ENCODE results near the gene ATP2B2. TPM values are rescaled to one million over a fixed set of nuclear protein-coding genes. Genes with fewer than 3 reads are reported as not detected.

ATP2B2 gene
- total and polyA plus RNA-seq, 8 donors: 0.11 to 0.75 (median 0.21) TPM

DNA sequence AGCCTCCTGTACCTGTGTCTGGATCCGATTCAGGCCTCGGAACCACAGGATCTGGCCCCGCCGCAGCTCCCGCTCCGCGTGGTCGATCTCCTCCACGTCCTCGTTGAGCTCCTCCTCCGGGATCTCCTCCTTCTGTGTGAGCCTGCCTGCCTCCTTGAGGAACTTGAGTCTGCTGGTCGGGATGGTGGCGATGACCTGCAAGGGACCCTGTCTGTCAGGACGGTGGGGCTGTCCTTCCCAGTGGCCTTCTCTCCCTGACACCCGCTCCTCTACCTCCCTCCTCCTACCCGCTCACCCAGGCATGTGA, 167.3 kb downstream of the ATP2B2 start:
- Histone ChIP-seq H3K4me3 (no peak overlapping the region), H3K36me3 (no peaks in the 10 kb centered on the region), H3K27me3 (no peaks in the 10 kb centered on the region), H3K9me3 (no peaks in the 10 kb centered on the region), H3K4me1 (no peaks in the 10 kb centered on the region), H3K27ac (no peak overlapping the region)
- 78 to 87% methylated on average over 15 to 16 of the region's 16 CpGs for WGBS, 2 donors
- DNase-seq (no peak), ATAC-seq (no peak), FAIRE-seq (no peak)
- TF ChIP-seq, protein P1, sequence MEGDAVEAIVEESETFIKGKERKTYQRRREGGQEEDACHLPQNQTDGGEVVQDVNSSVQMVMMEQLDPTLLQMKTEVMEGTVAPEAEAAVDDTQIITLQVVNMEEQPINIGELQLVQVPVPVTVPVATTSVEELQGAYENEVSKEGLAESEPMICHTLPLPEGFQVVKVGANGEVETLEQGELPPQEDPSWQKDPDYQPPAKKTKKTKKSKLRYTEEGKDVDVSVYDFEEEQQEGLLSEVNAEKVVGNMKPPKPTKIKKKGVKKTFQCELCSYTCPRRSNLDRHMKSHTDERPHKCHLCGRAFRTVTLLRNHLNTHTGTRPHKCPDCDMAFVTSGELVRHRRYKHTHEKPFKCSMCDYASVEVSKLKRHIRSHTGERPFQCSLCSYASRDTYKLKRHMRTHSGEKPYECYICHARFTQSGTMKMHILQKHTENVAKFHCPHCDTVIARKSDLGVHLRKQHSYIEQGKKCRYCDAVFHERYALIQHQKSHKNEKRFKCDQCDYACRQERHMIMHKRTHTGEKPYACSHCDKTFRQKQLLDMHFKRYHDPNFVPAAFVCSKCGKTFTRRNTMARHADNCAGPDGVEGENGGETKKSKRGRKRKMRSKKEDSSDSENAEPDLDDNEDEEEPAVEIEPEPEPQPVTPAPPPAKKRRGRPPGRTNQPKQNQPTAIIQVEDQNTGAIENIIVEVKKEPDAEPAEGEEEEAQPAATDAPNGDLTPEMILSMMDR (IDR thresholded peaks at IDR 0.05): no peak
- intact Hi-C loops (cut with DNase I): no loop called here

DNA sequence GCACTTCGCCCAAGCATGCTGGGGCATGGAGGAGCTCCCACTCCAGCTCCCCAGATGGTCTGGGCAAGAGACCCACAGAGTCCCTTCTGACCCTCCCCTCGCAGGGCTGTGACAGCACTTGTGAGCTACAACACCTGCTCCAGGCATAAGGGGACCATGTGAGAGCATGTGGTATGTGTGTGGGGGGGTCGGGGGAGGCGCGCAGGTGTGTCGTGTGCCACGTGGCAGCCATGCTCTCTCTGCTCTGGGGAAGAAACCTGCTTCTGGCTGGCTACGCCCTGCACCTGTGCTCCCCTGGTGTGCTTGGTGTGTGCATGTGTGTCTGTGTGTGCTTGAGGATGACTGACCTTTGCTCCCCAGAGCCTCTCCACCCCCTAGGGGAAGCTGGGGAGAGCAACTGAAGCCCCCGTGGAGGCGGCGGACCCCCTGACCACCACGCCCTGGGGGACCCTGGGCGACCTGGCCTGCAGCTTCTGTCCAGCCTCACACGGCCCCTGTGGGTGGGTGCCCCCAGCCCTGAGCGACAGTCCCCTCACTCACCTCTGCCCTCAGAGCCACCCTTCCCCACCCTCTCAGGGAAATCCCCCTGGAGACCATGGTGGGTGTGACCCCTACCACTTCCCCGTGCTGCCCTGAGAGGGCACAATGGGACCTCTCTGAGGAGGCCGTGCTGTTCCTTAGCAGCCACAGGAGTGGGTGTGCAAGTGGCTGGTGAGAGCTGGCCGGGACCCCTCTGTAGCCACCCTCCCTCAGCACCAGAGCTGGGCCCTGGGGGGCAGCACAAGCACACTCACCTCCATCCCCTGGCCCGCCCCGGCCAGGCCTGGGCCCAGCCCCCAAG, 167.8 kb downstream of the ATP2B2 start:
- FAIRE-seq: no peak
- TF ChIP-seq, protein P1 (IDR thresholded peaks at IDR 0.05): no peak
- Histone ChIP-seq H3K4me1 (no peaks in the 10 kb centered on the region), H3K4me3 (no peak overlapping the region), H3K27me3 (no peaks in the 10 kb centered on the region), H3K36me3 (no peaks in the 10 kb centered on the region), H3K9me3 (no peaks in the 10 kb centered on the region), H3K27ac (no peak overlapping the region)
- intact Hi-C loops (cut with DNase I): no loop called here
- DNase-seq: no peak
- WGBS, 2 donors: 62 to 73% methylated on average over 20 of the region's 20 CpGs
- no peak for ATAC-seq

DNA sequence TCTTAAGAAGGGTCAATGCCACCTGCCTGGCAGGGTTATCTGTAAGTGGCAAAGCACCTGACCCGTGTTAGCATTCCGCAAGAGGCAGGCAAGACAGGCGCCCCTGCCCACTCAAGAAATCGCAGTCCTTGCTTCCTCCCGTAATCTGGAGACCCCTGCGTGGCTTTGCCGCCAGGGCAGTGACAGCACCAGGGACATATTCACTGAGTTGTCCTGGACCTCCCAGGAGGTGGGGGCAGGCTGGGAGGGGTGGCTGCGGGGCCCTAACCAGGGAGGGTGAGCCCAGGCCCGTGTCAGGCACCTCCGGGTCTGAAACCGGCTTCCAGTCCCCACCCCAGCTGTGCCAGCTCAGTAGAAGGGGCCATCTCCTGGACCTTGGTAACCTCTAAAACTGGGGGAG, 168.6 kb downstream of the ATP2B2 start:
- Histone ChIP-seq H3K9me3 (no peaks in the 10 kb centered on the region), H3K27ac (no peak overlapping the region), H3K4me3 (no peak overlapping the region), H3K36me3 (no peaks in the 10 kb centered on the region), H3K4me1 (no peaks in the 10 kb centered on the region), H3K27me3 (no peaks in the 10 kb centered on the region)
- TF ChIP-seq, protein P1 (IDR thresholded peaks at IDR 0.05): no peak
- FAIRE-seq: no peak
- ATAC-seq: no peak
- WGBS, 2 donors: 78 to 79% methylated on average over 11 of the region's 11 CpGs
- no peak for DNase-seq
- intact Hi-C loops (cut with DNase I): no loop called here

DNA sequence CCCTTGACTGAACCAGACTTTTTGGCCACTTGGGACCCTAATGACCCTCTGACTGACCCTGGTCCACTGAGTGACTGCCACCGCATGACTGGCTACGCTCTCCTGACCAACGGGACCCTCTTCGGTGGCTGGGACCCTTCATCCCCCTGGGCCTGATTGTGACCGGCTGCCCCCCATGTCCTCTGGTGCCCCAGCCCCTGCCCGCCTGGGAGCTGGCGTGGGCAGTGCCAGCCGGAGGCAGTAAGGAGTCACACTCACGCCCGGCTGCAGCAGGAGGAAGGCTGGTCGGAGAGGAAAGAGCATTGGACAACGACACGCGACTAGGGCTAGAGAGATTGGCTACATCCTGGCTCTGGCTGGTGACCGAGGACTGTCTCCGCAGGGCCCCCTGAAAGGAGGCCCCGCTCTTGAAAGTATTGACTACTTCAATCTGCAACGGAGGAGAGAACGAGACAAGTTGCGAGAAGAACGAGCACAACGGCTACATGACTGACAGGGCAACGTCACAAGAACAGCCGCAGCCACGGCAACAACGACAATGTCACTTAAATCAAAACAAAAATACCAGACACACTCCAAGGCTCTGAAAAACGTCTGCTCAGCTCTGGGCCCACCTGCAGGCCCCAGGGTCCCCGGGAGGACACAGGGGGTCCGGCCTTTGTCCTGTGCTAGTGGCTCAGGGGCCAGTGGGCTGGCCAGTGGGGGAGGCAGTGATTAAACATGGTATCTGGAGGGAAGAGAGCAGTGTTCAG, 169.3 kb downstream of the ATP2B2 start:
- H3K36me3 ChIP-seq: no peaks in the 10 kb centered on the region
- TF ChIP-seq, protein P1 (IDR thresholded peaks at IDR 0.05): no peak
- H3K9me3 ChIP-seq: no peaks in the 10 kb centered on the region
- ATAC-seq (no peak), FAIRE-seq (no peak), DNase-seq (no peak)
- no peaks in the 10 kb centered on the region for H3K27me3 ChIP-seq
- H3K27ac ChIP-seq: no peak overlapping the region
- WGBS, 2 donors: 79 to 84% methylated on average over 29 of the region's 29 CpGs
- H3K4me1 ChIP-seq: no peaks in the 10 kb centered on the region
- intact Hi-C loops (cut with DNase I): no loop called here
- no peak overlapping the region for H3K4me3 ChIP-seq

Data from pancreas (tissue), 10 donors.